ENCODE measurements around the gene SLC16A1.

The SLC16A1 gene

DNA sequence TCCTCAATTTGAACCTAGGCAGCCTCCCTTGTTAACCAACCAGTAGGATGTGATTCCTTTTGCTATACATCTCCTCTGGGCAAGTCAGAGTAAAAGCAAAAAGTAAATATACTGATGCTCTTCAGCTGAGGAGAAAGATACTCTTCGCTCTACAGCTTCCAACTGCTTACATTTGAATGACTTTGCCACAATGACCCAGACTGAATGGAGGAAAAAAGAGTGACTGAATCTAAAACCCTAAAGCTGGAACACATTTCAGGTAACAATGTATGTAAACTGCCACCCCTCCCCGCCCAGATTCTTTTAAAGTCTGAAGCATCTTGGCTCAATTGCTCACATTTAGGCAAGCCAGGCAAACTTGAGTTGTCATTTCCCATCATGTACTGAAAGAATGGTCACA lies 46.1 kb downstream of the SLC16A1 start:
- TF ChIP-seq, protein P1, sequence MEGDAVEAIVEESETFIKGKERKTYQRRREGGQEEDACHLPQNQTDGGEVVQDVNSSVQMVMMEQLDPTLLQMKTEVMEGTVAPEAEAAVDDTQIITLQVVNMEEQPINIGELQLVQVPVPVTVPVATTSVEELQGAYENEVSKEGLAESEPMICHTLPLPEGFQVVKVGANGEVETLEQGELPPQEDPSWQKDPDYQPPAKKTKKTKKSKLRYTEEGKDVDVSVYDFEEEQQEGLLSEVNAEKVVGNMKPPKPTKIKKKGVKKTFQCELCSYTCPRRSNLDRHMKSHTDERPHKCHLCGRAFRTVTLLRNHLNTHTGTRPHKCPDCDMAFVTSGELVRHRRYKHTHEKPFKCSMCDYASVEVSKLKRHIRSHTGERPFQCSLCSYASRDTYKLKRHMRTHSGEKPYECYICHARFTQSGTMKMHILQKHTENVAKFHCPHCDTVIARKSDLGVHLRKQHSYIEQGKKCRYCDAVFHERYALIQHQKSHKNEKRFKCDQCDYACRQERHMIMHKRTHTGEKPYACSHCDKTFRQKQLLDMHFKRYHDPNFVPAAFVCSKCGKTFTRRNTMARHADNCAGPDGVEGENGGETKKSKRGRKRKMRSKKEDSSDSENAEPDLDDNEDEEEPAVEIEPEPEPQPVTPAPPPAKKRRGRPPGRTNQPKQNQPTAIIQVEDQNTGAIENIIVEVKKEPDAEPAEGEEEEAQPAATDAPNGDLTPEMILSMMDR (IDR thresholded peaks at IDR 0.05; ENCODE audit: low read depth, low read length, missing control alignments), result no peak
- H3K4me3 ChIP-seq (ENCODE audit: low read depth, low read length), result no peak overlapping the region
- no peak for DNase-seq (ENCODE audit: low read depth)

DNA sequence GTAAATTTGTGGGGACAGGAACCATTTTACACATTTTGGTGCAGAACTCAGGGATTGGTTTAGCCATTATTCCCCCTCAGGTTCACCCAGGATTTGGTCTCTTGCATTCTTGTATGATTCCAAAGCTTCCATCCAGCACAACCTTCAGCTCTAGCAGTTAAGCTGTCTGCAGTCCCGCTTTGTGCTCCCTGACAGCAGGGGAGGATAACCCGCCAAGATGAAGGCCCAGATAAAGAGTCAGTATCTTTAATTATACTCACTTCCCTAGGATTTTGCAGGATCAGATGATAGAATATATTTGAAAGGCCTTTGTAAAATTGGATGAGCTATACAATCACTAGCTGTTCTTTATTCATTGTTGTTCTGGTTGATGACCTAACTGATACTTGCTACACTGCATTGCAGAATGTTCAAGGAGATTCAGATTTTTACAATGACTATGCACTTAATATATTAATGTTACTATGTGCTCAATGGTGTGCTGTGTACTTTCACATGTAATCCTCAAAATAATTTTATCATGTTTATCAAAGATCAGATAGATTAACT lies 49.8 kb downstream of the SLC16A1 start:
- no peak for DNase-seq (ENCODE audit: low read depth)
- H3K4me3 ChIP-seq (ENCODE audit: low read depth, low read length), result no peak overlapping the region
- TF ChIP-seq, protein P1 (IDR thresholded peaks at IDR 0.05; ENCODE audit: low read depth, low read length, missing control alignments), result no peak

DNA sequence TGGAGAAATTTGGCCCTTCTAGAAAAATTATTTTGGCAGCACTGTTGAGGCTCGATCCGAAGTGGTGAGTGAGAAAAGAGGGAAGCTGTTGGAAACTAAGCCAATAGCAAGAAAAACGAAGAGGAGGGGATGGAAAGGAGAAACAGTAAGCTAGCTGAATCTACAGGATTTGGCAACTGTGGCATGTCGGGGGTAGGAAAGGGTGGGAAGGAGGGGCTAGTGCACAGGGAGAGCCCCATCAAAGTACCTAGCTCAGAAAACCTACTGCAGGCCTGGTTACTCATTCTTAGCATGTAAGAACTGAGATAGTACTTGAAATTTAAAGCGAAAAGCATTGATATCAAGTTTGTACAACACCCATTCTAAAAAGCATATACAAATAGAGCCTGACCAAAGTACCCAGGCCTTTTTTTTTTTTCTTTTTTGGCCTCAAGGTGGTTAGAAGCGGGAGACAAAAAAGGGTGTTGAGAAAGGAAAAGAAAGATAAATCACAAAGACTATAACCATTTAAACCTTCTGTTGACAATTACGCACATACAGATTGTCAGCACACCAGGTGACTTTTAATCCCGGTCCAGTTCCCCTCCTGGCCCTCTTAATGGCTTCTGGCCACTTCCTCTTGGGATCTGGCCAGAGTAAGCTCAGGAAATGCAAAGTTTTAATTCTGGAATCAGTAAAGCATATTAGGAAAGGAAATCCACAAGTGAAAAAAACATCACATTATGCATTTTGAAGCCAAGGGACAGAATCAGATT lies 50.4 kb downstream of the SLC16A1 start:
- no peak overlapping the region for H3K4me3 ChIP-seq (ENCODE audit: low read depth, low read length)
- TF ChIP-seq, protein P1 (IDR thresholded peaks at IDR 0.05; ENCODE audit: low read depth, low read length, missing control alignments), result no peak
- no peak for DNase-seq (ENCODE audit: low read depth)

DNA sequence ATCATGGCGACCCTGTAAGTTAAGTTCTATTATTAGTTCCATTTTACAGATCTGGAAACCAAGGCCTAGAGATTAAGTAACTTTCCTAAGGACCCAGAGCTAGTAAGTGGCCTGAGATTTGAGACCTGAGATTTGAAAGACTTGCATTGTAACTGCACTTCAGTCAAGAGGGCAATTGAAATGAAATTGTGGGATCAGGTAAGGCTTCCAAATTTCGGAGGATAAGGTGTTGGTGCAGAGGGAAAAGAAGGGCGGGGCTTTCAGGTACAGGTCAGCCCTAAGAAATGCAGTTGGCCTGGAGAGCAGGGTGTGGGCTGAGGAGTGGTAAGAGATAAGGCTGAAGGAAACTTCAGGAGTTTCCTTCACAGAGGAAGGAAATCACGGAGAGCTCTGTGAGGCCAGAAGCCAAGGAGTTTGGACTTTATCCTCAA lies 51.1 kb downstream of the SLC16A1 start:
- no peak for DNase-seq (ENCODE audit: low read depth)
- TF ChIP-seq, protein P1 (IDR thresholded peaks at IDR 0.05; ENCODE audit: low read depth, low read length, missing control alignments), result no peak
- no peak overlapping the region for H3K4me3 ChIP-seq (ENCODE audit: low read depth, low read length)

DNA sequence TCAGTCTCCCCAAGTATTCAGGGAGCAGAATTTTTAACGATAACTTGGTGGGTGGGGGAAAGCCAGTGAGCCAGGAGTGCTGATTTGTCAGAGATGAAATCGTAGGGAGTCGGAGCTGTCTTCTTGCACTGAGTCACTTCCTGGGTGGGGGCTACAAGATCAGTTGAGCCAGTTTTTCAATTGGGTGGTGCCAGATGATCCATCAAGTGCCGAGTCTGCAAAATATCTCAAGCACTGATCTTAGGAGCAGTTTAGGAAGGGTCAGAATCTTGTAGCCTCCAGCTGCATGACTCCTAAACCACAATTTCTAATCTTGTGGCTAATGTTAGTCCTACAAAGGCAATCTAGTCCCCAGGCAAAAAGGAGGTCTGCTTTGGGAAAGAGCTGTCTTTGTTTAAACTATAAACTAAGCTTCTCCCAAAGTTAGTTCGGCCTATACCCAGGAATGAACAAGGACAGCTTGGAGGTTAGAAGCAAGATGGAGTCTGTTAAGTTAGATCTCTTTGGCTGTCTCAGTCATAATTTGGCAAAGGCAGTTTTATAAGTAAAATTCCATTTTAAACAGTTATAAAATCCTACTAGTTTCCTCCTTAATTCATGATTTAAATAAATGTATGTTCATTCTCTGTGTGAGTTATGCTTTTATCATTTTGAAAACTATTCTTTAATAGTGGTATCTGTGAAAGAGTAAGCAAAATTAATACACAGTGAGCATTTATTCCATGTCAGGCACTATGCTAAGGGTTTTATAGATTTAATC lies 51.7 kb downstream of the SLC16A1 start:
- TF ChIP-seq, protein P1 (IDR thresholded peaks at IDR 0.05; ENCODE audit: low read depth, low read length, missing control alignments), result no peak
- peak; percentile 8 for DNase-seq (ENCODE audit: low read depth)
- no peak overlapping the region for H3K4me3 ChIP-seq (ENCODE audit: low read depth, low read length)

DNA sequence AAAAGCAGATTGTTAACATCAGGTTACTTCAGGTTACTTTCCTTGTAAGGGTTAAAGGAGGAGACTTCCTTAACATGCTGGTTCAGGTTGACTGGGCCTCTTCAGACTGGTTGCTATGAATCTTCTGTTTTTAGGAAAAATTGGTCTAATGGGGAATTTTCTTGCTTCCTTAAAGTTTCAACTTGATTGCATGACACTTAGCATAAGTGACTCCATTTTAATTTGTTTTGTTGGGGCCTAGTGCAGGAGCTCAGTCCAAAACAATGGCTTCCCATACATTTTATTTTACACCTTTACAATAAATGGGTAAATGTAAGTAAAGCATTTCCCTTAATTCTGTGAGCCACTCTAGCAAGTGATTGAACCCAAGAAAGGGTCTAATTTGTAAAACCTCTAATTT lies 53.8 kb downstream of the SLC16A1 start:
- no peak overlapping the region for H3K4me3 ChIP-seq (ENCODE audit: low read depth, low read length)
- no peak for DNase-seq (ENCODE audit: low read depth)
- TF ChIP-seq, protein P1 (IDR thresholded peaks at IDR 0.05; ENCODE audit: low read depth, low read length, missing control alignments), result no peak
